DMS153 treated with DMSO at 0.1 percent for 48 hours (cell line): ENCODE results near the gene SLC6A8.
"Not testable (repeated sequence)": the region's sequence is repeated elsewhere in the genome, so short reads cannot be mapped to it uniquely, and the experiment has no call there.

Experiments used
- DNase-seq: peaks from one replicate; lab custom pipeline; 2025; ENCODE audit not compliant: unreplicated experiment; lab: John Stamatoyannopoulos, UW

Gene SLC6A8

DNA sequence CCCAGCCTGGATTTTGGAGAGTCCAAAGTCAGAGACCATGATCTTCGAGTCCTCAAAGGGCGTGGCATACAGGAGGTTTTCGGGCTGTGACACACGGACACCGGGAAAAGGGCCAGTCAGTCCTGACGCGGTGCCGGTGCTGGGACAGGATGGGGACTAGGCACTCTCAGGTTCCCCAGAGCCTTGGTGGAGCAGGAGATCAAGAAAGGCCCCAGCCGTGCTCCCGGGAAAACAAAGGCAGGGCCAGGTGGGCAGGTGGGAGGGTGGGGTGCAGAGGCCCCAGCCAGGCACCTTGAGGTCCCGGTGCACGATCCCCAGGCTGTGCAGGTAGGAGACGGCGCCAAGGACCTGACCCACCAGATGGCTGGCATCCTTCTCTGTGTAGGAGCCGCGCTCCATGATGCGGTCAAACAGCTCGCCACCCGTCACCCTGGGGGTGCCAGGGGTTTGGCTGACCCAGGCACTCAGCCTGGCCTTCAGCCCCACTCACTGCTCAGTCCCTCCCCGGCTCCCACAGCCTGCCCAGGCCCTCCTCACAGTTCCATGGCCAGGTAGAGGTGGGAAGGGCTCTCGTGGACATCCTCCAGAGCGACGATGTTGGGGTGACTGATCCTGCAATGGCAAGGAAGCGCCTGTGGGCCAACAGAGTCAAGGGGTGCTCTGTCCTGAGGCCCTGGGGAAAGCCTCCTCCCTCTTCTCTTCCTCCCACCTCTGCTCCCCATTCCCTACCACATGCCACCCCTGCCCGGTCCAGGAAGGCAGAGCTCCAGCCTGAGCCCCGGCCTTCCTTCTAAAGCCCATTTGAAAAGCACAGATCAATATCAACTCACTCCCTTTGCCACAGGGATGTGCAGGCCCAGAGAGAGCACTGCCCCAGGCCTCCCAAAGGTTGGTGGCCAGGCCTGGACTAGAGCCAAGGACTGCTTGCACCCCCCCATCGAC, 15.9 kb upstream of the SLC6A8 start:
- no peak for DNase-seq

GRCh38 chrX:153672531-153673427, 14.9 kb upstream of the SLC6A8 start:
- no peak for DNase-seq

GRCh38 chrX:153673428-153674218, 14.1 kb upstream of the SLC6A8 start, which contains the start of gene PNCK:
Gene PNCK, minus strand, starts transcription at chrX:153673813. Its CDS starts 737 bp downstream, at chrX:153673076.
- DNase-seq, result no peak

DNA sequence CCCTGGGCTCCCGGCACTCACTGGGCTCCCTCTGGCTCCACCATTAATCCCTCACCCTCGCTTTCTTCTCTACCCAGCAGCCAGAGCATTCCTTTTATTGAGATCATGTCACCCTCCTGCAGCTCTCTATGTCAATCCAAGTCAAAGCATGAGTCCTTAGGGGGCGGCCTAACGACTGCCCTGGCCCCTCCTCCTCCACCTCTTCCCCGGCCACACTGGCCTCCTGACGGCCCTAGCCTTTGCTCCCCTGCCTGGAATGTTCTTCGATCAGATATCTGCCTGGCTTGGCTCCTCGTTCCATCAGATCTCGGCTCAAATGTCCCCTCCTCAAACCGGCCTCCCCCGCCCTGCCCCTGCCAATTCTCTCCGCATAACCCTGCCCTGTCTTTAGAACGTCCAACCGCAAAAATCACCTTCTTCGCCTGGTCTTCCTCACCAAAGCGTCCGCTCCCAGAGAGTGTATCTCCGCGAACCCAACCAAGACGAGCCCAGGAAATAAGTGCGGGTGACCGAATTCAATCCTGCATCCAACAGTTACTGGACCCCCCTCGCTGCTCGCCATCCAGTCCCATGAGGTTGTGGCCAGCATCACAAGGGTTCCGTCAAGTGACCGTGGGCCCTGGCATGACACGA, 13.4 kb upstream of the SLC6A8 start:
- DNase-seq, result no peak

- no peak for DNase-seq
Observed at GRCh38 chrX:153681175-153681574, 6.6 kb upstream of the SLC6A8 start.

DNA sequence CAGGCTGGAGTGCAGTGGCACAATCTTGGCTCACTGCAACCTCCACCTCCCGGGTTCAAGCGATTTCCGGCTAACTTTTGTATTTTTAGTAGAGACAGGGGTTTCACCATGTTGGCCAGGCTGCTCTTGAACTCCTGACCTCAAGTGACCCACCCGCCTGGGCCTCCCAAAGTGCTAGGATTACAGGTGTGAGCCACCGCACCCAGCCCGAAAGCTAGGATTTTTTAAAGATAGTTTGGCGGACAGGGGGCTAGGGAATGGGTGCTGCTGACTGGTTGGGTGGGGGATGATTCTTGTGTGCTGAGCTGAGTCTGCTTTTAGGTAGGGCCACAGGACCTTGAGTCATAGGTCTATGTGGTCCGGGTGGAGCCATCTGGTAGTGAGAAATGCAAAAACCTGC, 4.2 kb upstream of the SLC6A8 start:
- DNase-seq, result not testable (repeated sequence)

DNA sequence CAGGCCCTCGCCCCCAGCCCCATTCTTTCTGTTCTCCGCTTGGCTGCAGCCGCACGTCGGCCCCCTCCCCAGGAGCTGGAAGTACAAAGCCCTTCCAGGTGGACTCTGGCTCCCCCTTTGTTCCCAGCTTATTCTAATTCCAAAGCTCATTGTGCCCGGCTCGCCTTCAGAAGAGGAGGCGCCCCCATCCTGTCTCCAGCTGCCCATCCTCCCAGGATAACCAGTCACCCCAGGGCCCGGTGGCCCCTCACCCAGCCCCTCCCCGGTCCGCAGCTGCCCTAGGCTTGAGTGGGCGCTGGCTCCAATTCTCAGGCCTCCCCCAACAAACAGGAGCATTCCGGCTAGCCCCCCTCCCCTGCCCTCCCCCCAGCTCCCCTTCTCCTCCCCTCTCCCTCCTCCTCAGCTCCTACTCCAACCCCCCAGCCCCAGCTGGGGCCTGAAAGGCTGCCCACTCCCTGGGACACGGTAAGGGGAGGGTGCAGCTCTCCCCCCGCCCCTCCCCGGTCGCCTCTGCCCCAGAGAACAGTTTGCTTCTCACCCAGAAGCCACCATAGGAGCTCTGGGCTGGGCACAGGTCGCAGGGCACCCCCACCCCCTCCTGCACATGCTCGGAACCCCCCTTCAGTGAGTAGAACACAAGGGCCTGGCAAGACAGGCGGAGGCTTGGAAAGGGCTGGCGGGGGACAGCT, 3.1 kb upstream of the SLC6A8 start:
- DNase-seq, result no peak

GRCh38 chrX:153685156-153685536, 2.6 kb upstream of the SLC6A8 start:
- no peak for DNase-seq

GRCh38 chrX:153685751-153686696, 1.7 kb upstream of the SLC6A8 start:
- no peak for DNase-seq

DNA sequence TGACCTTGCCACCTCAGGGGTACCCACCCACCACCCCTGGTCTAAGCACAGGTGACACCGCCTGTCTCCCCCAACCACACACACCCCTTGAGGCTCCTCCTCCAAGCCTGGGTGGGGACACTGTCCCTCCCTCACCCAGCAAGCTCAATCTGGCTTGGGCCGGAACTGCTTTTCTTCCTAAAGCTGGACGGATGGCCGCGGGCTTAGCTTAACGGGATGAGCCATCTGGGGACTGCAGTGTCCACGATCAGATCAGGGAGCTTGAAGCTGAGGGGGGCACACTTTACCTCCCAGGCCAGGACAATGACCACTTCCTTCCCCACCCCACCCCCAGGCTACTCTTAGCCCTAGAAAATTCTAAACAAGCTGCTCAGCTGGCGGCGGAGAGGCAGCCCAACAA, 1.0 kb upstream of the SLC6A8 start:
- DNase-seq, result no peak

DNA sequence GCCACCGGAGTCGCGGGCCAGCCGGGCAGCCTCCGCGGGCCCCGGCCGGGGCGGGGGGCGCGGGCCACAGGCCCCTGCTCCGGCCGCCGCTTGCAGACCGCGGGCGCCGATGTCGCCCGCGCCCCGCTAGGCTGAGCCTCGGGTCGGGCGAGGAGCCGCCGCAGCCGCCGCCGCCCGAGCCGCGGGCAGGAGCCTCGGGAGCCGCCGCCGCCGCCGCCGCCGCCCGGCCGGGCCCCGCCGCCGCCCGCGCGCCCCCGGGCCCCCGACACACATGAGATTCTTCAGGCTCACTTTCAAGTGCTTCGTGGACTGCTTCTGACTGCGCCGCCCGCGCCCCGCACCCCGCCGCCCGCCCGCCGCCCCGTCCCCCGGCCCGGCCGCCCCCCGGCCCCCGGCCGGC, 345 bp downstream of the SLC6A8 start:
- DNase-seq, result no peak

DNA sequence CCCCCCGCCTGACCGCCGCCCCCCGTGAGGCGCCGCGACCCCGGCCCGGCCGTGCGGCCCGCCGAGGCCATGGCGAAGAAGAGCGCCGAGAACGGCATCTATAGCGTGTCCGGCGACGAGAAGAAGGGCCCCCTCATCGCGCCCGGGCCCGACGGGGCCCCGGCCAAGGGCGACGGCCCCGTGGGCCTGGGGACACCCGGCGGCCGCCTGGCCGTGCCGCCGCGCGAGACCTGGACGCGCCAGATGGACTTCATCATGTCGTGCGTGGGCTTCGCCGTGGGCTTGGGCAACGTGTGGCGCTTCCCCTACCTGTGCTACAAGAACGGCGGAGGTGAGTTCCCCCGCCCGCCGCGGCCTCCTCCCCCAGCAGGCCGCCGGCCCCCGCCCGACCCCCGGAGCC, 780 bp downstream of the SLC6A8 start:
- no peak for DNase-seq

GRCh38 chrX:153688911-153689590, 1.3 kb downstream of the SLC6A8 start:
- no peak for DNase-seq

DNA sequence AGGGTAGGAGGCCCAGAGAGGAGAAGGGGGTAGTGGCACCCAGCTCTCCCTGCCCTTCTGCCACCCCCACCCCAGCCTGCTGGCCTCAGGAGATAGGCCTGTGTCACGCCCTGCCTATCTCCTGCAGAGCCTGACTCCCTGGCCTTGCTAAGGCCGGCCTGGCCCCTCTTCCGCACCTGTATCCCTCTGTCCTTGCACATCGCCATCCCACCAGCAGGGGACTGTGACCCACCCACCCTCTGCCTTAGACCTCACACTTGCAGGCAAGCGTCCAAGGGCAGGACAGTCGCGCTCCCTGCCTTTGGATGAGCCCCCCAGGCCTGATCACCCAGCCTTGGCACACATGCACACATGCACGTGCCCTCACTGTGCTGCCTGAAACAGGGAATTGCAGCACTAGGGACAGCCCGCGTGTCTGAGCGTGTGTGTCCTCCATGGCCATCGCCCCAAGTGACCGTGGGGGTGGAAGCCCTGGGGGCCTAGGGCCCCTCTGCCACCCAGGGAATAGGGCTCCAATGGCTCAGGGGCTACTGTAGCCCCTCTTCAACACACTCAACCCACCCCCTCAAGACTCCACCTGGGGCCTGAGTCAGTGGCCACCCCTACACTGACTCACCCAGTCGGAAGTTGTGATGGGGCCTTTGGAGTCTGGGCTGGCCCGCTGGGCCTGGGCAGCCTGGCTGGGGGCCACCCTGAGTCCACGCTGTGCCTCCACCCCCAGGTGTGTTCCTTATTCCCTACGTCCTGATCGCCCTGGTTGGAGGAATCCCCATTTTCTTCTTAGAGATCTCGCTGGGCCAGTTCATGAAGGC, 2.1 kb downstream of the SLC6A8 start:
- DNase-seq, result no peak

GRCh38 chrX:153690466-153690865, 2.7 kb downstream of the SLC6A8 start:
- no peak for DNase-seq

- not testable (repeated sequence) for DNase-seq
Observed at GRCh38 chrX:153691032-153691827, 3.5 kb downstream of the SLC6A8 start.

GRCh38 chrX:153692003-153692402, 4.3 kb downstream of the SLC6A8 start:
- DNase-seq, result no peak
